Kidney epithelial cell (primary cell): ENCODE data around the gene MRPL14. TPM values are rescaled to one million over a fixed set of nuclear protein-coding genes. Genes with fewer than 3 reads are reported as not detected.
A peak's percentile ranks its signal among the peaks of the same experiment; 100 is the strongest.

Source experiments
- DNase-seq: peaks from one replicate; pipeline ENCODE4 v3.0.0-alpha.2; 2010; ENCODE audit warnings: low read depth
- H3K27me3 ChIP-seq: 2 replicates; pipeline ENCODE4 v1.6.0; 2011; ENCODE audit warnings: low read length; ENCODE audit not compliant: control insufficient read depth, insufficient read depth
- H3K36me3 ChIP-seq: 2 replicates; pipeline ENCODE4 v1.5.1; 2011; ENCODE audit warnings: low read length; ENCODE audit not compliant: control insufficient read depth, insufficient read depth
- H3K4me3 ChIP-seq: 2 replicates; pipeline ENCODE4 v1.5.1; 2011; ENCODE audit warnings: low read depth, mild to moderate bottlenecking, control low read depth, low read length
- total RNA-seq: library from RNA; depleted of rRNA; stranded (reverse); fragments of >200 nt; gene quantifications from 2 replicates; pipeline ENCODE4 v1.2.3, GENCODE V29; 2015
- TF ChIP-seq, protein P1 (sequence below): IDR thresholded peaks from 2 replicates; pipeline ENCODE4 v1.5.1; 2011; ENCODE audit warnings: mild to moderate bottlenecking, moderate library complexity, low read length, control low read depth, inconsistent platforms; ENCODE audit not compliant: insufficient read depth, poor library complexity, severe bottlenecking

Gene MRPL14
- total RNA-seq, 1 donor from 2014 or later, result 98.5 TPM

DNA sequence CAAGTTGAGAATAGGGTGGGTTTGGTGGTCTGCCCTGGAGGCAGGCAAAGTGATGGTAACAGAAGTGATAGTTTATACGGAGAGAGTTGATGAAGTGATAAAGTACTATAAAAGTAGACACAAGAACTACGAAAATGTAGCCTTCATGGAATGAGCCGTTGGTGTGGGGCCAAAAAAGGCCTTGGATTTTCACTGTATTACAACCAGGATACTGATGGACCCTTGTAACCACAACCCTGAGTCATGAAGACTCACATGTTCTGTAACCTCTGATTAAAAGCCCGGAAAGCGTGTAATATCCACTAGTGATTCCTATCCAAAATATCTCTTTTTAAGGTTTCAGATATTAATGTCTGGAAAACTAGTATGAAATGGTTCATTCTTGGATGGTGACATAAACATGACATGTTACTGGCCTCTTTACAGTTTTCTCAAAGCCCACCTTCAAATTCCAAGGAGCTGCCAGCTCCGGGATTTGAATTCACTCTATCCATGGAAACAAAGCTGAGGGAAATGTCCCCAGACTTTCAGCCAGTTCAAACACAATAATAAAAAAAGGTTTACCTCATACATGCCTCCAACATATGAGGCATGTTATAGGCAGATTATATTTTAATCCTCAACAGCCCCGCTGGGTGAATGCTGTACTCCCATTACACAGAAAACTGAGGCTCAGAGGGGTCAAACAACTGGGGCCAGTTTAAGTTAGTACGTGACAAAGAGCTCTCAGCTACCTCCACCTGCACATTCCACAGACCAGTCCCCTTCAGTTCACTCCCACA is 55.4 kb downstream of the MRPL14 start:
- TF ChIP-seq, protein P1, sequence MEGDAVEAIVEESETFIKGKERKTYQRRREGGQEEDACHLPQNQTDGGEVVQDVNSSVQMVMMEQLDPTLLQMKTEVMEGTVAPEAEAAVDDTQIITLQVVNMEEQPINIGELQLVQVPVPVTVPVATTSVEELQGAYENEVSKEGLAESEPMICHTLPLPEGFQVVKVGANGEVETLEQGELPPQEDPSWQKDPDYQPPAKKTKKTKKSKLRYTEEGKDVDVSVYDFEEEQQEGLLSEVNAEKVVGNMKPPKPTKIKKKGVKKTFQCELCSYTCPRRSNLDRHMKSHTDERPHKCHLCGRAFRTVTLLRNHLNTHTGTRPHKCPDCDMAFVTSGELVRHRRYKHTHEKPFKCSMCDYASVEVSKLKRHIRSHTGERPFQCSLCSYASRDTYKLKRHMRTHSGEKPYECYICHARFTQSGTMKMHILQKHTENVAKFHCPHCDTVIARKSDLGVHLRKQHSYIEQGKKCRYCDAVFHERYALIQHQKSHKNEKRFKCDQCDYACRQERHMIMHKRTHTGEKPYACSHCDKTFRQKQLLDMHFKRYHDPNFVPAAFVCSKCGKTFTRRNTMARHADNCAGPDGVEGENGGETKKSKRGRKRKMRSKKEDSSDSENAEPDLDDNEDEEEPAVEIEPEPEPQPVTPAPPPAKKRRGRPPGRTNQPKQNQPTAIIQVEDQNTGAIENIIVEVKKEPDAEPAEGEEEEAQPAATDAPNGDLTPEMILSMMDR, result no peak
- H3K27me3 ChIP-seq, result no peaks in the 10 kb centered on the region
- no peak overlapping the region for H3K4me3 ChIP-seq
- no peaks in the 10 kb centered on the region for H3K36me3 ChIP-seq
- peak; percentile 87 for DNase-seq

DNA sequence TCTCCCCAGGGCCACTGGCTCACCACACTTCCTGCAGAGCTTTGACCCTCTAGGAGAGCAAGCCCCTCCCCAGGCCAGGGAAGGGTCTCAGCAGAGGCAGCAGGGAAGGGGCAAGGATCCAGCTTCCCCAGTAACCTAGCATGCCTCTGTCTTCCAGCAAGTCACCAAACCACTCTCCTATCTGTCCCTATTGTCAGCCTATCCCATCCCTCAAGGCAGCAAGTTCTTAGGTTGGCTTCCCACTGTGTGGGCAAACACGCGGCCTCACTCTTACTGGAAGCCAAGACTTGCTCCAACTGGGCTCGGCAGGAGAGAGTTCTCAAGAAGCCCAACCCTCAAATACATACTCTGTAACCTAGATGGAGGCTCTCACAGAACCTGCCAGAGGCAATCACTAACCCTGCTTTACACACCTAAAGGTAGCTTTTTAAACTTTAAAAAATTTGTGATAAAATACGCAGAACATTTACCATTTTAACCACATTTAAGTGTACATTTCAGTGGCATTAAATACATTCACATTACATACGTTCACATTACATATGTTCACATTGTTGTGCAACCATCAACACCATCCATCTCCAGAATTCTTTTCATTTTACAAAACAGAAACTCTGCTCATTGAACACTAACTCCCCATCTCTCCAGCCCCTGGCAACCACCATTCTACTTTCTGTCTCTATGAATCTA is 58.5 kb downstream of the MRPL14 start:
- TF ChIP-seq, protein P1, result no peak
- Histone ChIP-seq H3K4me3 (no peak overlapping the region), H3K27me3 (no peaks in the 10 kb centered on the region), H3K36me3 (no peaks in the 10 kb centered on the region)
- no peak for DNase-seq

DNA sequence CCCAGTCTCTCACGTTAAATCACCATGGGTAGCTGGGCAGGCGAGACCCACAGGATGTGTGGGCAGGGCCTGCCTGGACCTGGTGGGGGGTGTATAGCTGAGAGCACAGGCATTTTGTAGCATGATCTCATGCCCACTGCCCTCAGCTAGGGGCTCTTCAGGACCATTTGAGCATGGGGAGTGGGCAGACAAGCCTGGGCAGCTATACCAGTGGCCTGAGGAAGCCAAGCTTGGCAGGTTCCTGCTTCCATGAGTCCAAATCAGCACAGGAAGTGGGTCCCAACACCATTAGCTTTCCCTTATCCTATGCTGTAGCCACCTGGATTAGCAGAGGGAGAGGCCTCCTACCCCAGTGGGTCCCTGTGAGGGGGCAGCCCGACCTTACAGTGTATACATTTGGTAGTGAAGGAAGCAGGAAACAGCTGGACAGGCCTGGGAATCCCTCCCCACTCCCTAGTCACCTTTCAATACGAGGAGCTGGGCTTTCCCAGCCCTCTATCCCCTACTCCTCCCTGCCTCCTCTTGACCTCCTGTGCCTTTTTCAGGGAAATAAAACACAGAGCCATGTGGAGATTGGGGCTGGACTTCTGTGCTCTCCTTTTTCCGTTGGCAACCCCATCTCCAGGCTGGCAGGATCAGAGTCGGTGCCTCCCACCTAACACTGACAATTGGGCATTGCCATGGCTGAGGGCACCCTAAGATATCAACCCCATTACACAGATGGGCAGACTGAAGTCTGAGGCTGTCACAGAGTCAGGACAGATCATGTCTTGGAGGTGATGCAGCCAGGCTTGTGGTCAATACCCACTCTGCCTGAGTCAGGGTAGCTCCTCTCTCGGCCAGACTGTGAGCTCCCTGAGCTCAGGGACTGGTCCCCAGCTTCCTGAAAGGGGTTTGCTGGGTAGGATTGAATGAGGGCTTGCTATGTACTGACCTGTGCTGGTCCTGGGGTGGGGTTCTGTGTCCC is 59.8 kb downstream of the MRPL14 start:
- Histone ChIP-seq H3K36me3 (no peaks in the 10 kb centered on the region), H3K4me3 (no peak overlapping the region), H3K27me3 (no peaks in the 10 kb centered on the region)
- no peak for DNase-seq
- TF ChIP-seq, protein P1, result no peak

DNA sequence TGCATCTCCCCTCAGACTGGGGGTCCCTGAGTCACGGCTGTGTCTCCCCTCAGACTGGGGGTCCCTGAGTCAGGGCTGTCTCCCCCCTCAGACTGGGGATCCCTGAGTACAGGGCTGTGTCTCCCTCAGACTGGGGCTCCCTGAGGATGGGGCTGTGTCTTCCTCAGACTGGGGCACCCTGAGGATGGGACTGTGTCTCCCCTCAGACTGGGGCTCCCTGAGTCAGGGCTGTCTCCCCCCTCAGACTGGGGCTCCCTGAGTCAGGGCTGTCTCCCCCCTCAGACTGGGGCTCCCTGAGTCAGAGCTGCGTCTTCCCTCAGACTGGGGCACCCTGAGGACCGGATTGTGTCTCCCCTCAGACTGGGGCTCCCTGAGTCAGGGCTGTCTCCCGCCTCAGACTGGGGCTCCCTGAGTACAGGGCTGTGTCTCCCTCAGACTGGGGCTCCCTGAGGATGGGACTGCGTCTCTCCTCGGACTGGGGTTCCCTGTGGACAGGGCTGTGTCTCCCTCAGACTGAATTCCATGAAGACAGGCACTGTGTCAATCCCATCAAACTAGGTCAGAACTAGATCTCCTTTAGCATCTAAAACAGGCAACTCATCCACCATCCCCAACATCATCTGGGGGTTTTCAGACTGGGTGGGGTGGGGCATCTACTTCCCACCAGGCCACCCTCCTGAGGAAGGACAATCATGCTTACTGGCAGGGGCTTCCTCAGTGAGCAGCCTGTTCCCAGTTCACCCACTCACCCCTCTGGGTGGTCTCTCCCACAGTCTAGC is 60.7 kb downstream of the MRPL14 start:
- no peak for DNase-seq
- no peak overlapping the region for H3K4me3 ChIP-seq
- H3K36me3 ChIP-seq, result no peaks in the 10 kb centered on the region
- H3K27me3 ChIP-seq, result no peaks in the 10 kb centered on the region
- TF ChIP-seq, protein P1, result no peak

DNA sequence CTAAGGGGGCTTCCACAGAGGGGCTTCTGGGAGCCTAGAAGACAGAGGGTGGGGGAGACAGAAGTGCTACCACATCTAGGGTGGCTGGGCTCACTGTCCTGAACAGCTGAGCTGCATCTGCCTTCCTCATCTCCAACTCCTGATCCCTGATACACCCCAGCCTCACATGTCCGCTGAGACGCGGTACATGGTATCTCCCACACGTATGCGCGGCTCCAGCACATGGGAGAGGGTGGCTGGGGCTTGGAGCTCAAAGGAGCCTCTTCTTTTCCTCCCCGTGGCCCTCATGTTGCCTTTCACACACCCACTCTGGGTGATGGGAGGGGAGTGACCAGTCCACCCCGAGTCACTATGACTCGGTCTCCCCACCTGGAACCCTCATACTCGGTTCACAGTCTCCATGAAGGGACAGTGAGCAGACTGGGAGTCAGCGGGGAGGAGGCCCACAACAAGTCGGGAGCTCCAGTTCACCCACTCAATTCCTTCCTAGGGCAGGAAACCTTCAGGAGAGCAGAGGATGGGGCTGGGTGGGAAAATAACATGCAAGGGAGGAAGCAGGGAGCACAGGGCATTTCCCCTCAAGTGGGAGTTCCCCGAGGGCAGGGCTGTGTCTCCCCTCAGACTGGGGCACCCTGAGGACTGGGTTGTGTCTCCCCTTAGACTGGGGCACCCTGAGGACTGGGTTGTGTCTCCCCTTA is 61.7 kb downstream of the MRPL14 start:
- no peaks in the 10 kb centered on the region for H3K36me3 ChIP-seq
- TF ChIP-seq, protein P1, result no peak
- H3K4me3 ChIP-seq, result no peak overlapping the region
- no peaks in the 10 kb centered on the region for H3K27me3 ChIP-seq
- no peak for DNase-seq
